ENCODE data around the gene ZNF37A. TPM values are rescaled to one million over a fixed set of nuclear protein-coding genes. Genes with fewer than 3 reads are reported as not detected.

The ZNF37A gene
- 10 to 100 TPM in 1 of 2 donors, 1 to 10 TPM in 1; 5.2 to 11.5 TPM for total RNA-seq
- polyA plus RNA-seq: 1 to 10 TPM; 3.5 to 3.6 TPM

GRCh38 chr10:38094158-38094926, at the start of gene ZNF37A:
TSS of gene ZNF37A (plus strand) at chr10:38094337. CDS start at chr10:38096618, 2,281 bp downstream.
- Histone ChIP-seq H3K4me3 (ENCODE audit: low read depth in 1 of 3, low read length in 3 of 3) (peak within 1 kb of the TSS; percentile 76 to 96 (median 90)), H3K27me3 (ENCODE audit: control insufficient read depth in 4 of 4, insufficient read depth in 4 of 4, low read length in 3 of 4) (no peaks in the 10 kb centered on the region), H3K36me3 (ENCODE audit: control insufficient read depth in 4 of 4, insufficient read depth in 3 of 4, low read depth in 1 of 4, low read length in 3 of 4) (peaks cover 6 to 22% (median 19%) of the 10 kb centered on the region in 4 donors), H3K9me3 (ENCODE audit: control insufficient read depth in 4 of 4, low read length in 3 of 4) (no peaks in the 10 kb centered on the region), H3K4me1 (ENCODE audit: control insufficient read depth in 4 of 4, insufficient read depth in 4 of 4, low read length in 3 of 4) (peaks cover 0 to 12% (median 8%) of the 10 kb centered on the region in 4 donors), H3K9ac (ENCODE audit: low read depth in 1 of 2, low read length in 2 of 2) (peak within 1 kb of the TSS; percentile 73 to 95), H3K27ac (ENCODE audit: low read depth in 1 of 2, low read length in 2 of 2) (peak within 1 kb of the TSS; percentile 86 to 94)
- under 1% methylated on average over 59 of the region's 59 CpGs for WGBS
- TF ChIP-seq CTCF (IDR thresholded peaks at IDR 0.05; ENCODE audit: low read depth, low read length, missing input control) (no peak), ZBTB33 (IDR thresholded peaks at IDR 0.05) (peak; percentile 90), SP1 (IDR thresholded peaks at IDR 0.05) (peak; percentile 44), NR2F2 (IDR thresholded peaks at IDR 0.05) (peak; percentile 34), RAD21 (IDR thresholded peaks at IDR 0.05) (peak; percentile 46 to 62), HNF4A (conservative IDR thresholded peaks at IDR 0.05) (peak; percentile 23 to 27), ATF3 (IDR thresholded peaks at IDR 0.05) (no peak), HNF4G (IDR thresholded peaks at IDR 0.05) (no peak), YY1 (IDR thresholded peaks at IDR 0.05) (peak; percentile 94), TAF1 (conservative IDR thresholded peaks at IDR 0.05) (peak; percentile 86), RXRA (IDR thresholded peaks at IDR 0.05) (peak; percentile 50 to 58), JUND (IDR thresholded peaks at IDR 0.05) (peak; percentile 14 to 28), FOXA1 (IDR thresholded peaks at IDR 0.05) (peak; percentile 28), MAX (IDR thresholded peaks at IDR 0.05) (peak; percentile 99), EGR1 (IDR thresholded peaks at IDR 0.05; ENCODE audit: low read depth in 2 of 2) (peak in 1 of 2 donors; percentile 12), FOXA2 (IDR thresholded peaks at IDR 0.05) (peak; percentile 29), GABPA (IDR thresholded peaks at IDR 0.05 in 1 of 2, conservative IDR thresholded peaks at IDR 0.05 in 1 of 2) (peak in 1 of 2 donors; percentile 50), REST (IDR thresholded peaks at IDR 0.05) (peak; percentile 79)
- peak; percentile 91 for DNase-seq (ENCODE audit: low spot score)

Measured in liver (tissue), 9 donors.